HG02571 (cell line): ENCODE results near the gene PDLIM7.
"Not testable (repeated sequence)": the region's sequence is repeated elsewhere in the genome, so short reads cannot be mapped to it uniquely, and the experiment has no call there.

Experiments
- ATAC-seq: cut with Tn5 transposase; IDR thresholded peaks from one replicate; pipeline ENCODE4 v1.9.1; 2021; ENCODE audit warnings: mild to moderate bottlenecking, moderate library complexity; ENCODE audit not compliant: unreplicated experiment

PDLIM7 gene

GRCh38 chr5:177491983-177492746 is 5.2 kb downstream of the PDLIM7 start:
- ATAC-seq, result no peak

- ATAC-seq, result no peak
These were observed 5.9 kb downstream of the PDLIM7 start for GRCh38 chr5:177491429-177491945.

GRCh38 chr5:177490992-177491391 is 6.4 kb downstream of the PDLIM7 start:
- ATAC-seq, result no peak

GRCh38 chr5:177490311-177490991 is 7.0 kb downstream of the PDLIM7 start:
- no peak for ATAC-seq

GRCh38 chr5:177489119-177489716 is 8.2 kb downstream of the PDLIM7 start:
- no peak for ATAC-seq

GRCh38 chr5:177487975-177488374 is 9.4 kb downstream of the PDLIM7 start:
- ATAC-seq, result no peak

GRCh38 chr5:177487144-177487543 is 10.3 kb downstream of the PDLIM7 start:
- no peak for ATAC-seq

GRCh38 chr5:177486256-177486655 is 11.1 kb downstream of the PDLIM7 start:
- ATAC-seq, result no peak

- ATAC-seq, result not testable (repeated sequence)
These were observed 11.7 kb downstream of the PDLIM7 start for GRCh38 chr5:177485753-177486152.

- ATAC-seq, result no peak
These were observed 12.4 kb downstream of the PDLIM7 start for GRCh38 chr5:177484902-177485549.

GRCh38 chr5:177483994-177484901 is 13.2 kb downstream of the PDLIM7 start:
- no peak for ATAC-seq

GRCh38 chr5:177483042-177483441 is 14.4 kb downstream of the PDLIM7 start:
- no peak for ATAC-seq

- no peak for ATAC-seq
These were observed 15.0 kb downstream of the PDLIM7 start for GRCh38 chr5:177482359-177482795.

GRCh38 chr5:177479774-177480173 is 17.6 kb downstream of the PDLIM7 start:
- no peak for ATAC-seq

GRCh38 chr5:177478711-177479646 is 18.4 kb downstream of the PDLIM7 start:
- ATAC-seq, result no peak

- no peak for ATAC-seq
These were observed 19.5 kb downstream of the PDLIM7 start for GRCh38 chr5:177477701-177478477.

- no peak for ATAC-seq
These were observed 20.7 kb downstream of the PDLIM7 start for GRCh38 chr5:177476531-177477233.
